Right cardiac atrium (tissue), 5 donors: Measurements from ENCODE around the gene COL24A1. TPM values are rescaled to one million over a fixed set of nuclear protein-coding genes. Genes with fewer than 3 reads are reported as not detected.

ENCODE experiments used
- ATAC-seq, 2 donors: fragments of 200-7000 bp; cut with Tn5 transposase; one replicate each; pipeline versions ENCODE4 v1.8.0 to v1.9.1; 2020; ENCODE audit warnings: moderate library complexity in 2 of 2, mild to moderate bottlenecking in 1 of 2
- DNase-seq, 3 donors: peaks; one replicate each; pipeline ENCODE4 v3.0.0-alpha.2; 2020
- H3K27ac ChIP-seq: one replicate; pipeline ENCODE4 v1.5.1; 2013; ENCODE audit warnings: mild to moderate bottlenecking, low read length, control low read depth, moderate library complexity
- H3K27me3 ChIP-seq: one replicate; pipeline ENCODE4 v1.6.1; 2013; ENCODE audit not compliant: control insufficient read depth, insufficient read depth
- H3K4me1 ChIP-seq: one replicate; pipeline ENCODE4 v1.6.1; 2013; ENCODE audit warnings: low read length; ENCODE audit not compliant: control insufficient read depth, insufficient read depth
- H3K4me3 ChIP-seq: one replicate; pipeline ENCODE4 v1.5.1; 2013; ENCODE audit warnings: low read length, control low read depth
- H3K9me3 ChIP-seq: one replicate; pipeline ENCODE4 v1.6.1; 2013; ENCODE audit warnings: low read length; ENCODE audit not compliant: control insufficient read depth
- whole genome bisulfite sequencing: extraction: QIAGEN DNeasy Blood & Tissue Kit; methylation state at CpG from one replicate; pipeline ENCODE4 v1.1.7; 2013; 5-methylcytosine and 5-hydroxymethylcytosine counted together
- intact Hi-C, 4 donors: fragments of 100-400 bp; cut with DNase I; formaldehyde crosslinking; loops; one replicate each; pipeline versions ENCODE4 v1.11.0 to v1.14.0; 2022 to 2023
- long read RNA-seq, 4 donors: library from polyadenylated mRNA; unstranded; transcript quantifications; one replicate each; pipeline ENCODE4 v2.0.0, GENCODE V29; 2020 to 2021
- polyA plus RNA-seq: library from polyadenylated mRNA; stranded (reverse); fragments of 200-250 nt; gene quantifications from one replicate; pipeline ENCODE4 v1.2.3, GENCODE V29; 2013
- total RNA-seq, 4 donors: library from RNA; stranded (reverse); fragmentation: NEBNext Ultra II Directional; extraction: Animal tissue kit (Norgen Biotek cat#: 25700); gene quantifications; one replicate each; pipeline ENCODE4 v1.2.1, GENCODE V29; 2021
- donor health status: healthy with polysubstance abuse.
- donor health status: DM: no; HTN: yes; CAD: no.
- donor health status: DM: no; HTN: no; CAD: no.
- donor health status: DM: no; HTN: yes; CAD: no; lungs with severe emphysema.
- donor health status: DM: yes; HTN: yes; CAD: no.

The COL24A1 gene
- total RNA-seq (1 to 10 TPM; 3.4 to 6.9 (median 5.5) TPM), polyA plus RNA-seq (0.93 TPM)
- long read RNA-seq, donor 1, partial matches to known transcripts: 0 of 1 reads
- long read RNA-seq, donor 1, other reads (novel, unspliced or antisense): 1 of 1 reads
- long read RNA-seq, donor 2: 0 reads
- long read RNA-seq, donor 3: 0 reads
- long read RNA-seq, donor 4, partial matches to known transcripts: 0 of 1 reads
- long read RNA-seq, donor 4, other reads (novel, unspliced or antisense): 1 of 1 reads

- 9% methylated on average over 52 of the region's 52 CpGs for WGBS
- H3K27ac ChIP-seq: peak within 1 kb of the TSS; percentile 31
- no peaks in the 10 kb centered on the region for H3K4me1 ChIP-seq
- H3K27me3 ChIP-seq: no peaks in the 10 kb centered on the region
- peak within 1 kb of the TSS; percentile 36 for H3K4me3 ChIP-seq
- peak; percentile 55 to 89 (median 82) for DNase-seq
- ATAC-seq: peak; percentile 67 to 70
- H3K9me3 ChIP-seq: no peaks in the 10 kb centered on the region
- intact Hi-C loops: no loop called here
These were observed at the start of gene COL24A1 for GRCh38 chr1:86156566-86157455. Gene COL24A1, minus strand, starts transcription at chr1:86156772. Its CDS starts 376 bp downstream, at chr1:86156396.

- intact Hi-C loops: no loop called here
- Histone ChIP-seq H3K4me1 (no peaks in the 10 kb centered on the region), H3K4me3 (no peak overlapping the region), H3K27me3 (no peaks in the 10 kb centered on the region), H3K9me3 (no peaks in the 10 kb centered on the region), H3K27ac (no peak overlapping the region)
- ATAC-seq (no peak), DNase-seq (no peak)
- WGBS: 69% methylated on average over 3 of the region's 3 CpGs
These were observed 49.2 kb upstream of the COL24A1 start for GRCh38 chr1:86205741-86206140.

GRCh38 chr1:86202552-86203340 lies 46.2 kb upstream of the COL24A1 start:
- H3K4me1 ChIP-seq: no peaks in the 10 kb centered on the region
- no peak for ATAC-seq
- H3K9me3 ChIP-seq: no peaks in the 10 kb centered on the region
- DNase-seq: no peak
- no peak overlapping the region for H3K27ac ChIP-seq
- H3K27me3 ChIP-seq: no peaks in the 10 kb centered on the region
- H3K4me3 ChIP-seq: no peak overlapping the region
- 81% methylated on average over 4 of the region's 4 CpGs for WGBS
- intact Hi-C loops: no loop called here

- no peak overlapping the region for H3K4me3 ChIP-seq
- no peak overlapping the region for H3K27ac ChIP-seq
- DNase-seq (no peak), ATAC-seq (no peak)
- WGBS: 56% methylated on average over 2 of the region's 2 CpGs
- no peaks in the 10 kb centered on the region for H3K9me3 ChIP-seq
- no peaks in the 10 kb centered on the region for H3K4me1 ChIP-seq
- intact Hi-C loops: no loop called here
- no peaks in the 10 kb centered on the region for H3K27me3 ChIP-seq
These were observed 44.7 kb upstream of the COL24A1 start for GRCh38 chr1:86201311-86201710.

GRCh38 chr1:86200901-86201300 lies 44.3 kb upstream of the COL24A1 start:
- no peak overlapping the region for H3K4me3 ChIP-seq
- intact Hi-C loops: no loop called here
- no peak overlapping the region for H3K27ac ChIP-seq
- H3K4me1 ChIP-seq: no peaks in the 10 kb centered on the region
- WGBS: 43% methylated on average over 8 of the region's 8 CpGs
- no peaks in the 10 kb centered on the region for H3K27me3 ChIP-seq
- ATAC-seq: peak in 1 of 2 donors; percentile 34
- DNase-seq: peak in 1 of 3 donors; percentile 40
- H3K9me3 ChIP-seq: no peaks in the 10 kb centered on the region

GRCh38 chr1:86197206-86197855 lies 40.8 kb upstream of the COL24A1 start:
- DNase-seq (no peak), ATAC-seq (peak; percentile 54 to 85)
- Histone ChIP-seq H3K27me3 (no peaks in the 10 kb centered on the region), H3K27ac (no peak overlapping the region), H3K4me3 (no peak overlapping the region), H3K4me1 (no peaks in the 10 kb centered on the region), H3K9me3 (no peaks in the 10 kb centered on the region)
- 23% methylated on average over 1 of the region's 1 CpG for WGBS
- intact Hi-C loops: no loop called here

GRCh38 chr1:86195281-86195680 lies 38.7 kb upstream of the COL24A1 start:
- no peaks in the 10 kb centered on the region for H3K27me3 ChIP-seq
- ATAC-seq (no peak), DNase-seq (no peak)
- no peaks in the 10 kb centered on the region for H3K9me3 ChIP-seq
- intact Hi-C loops: no loop called here
- no peak overlapping the region for H3K4me3 ChIP-seq
- H3K27ac ChIP-seq: no peak overlapping the region
- no peaks in the 10 kb centered on the region for H3K4me1 ChIP-seq
- WGBS: 68% methylated on average over 2 of the region's 2 CpGs

- WGBS: 83% methylated on average over 4 of the region's 4 CpGs
- no peak overlapping the region for H3K27ac ChIP-seq
- no peak overlapping the region for H3K4me3 ChIP-seq
These were observed 38.0 kb upstream of the COL24A1 start for GRCh38 chr1:86194491-86195034.

GRCh38 chr1:86192417-86192816 lies 35.8 kb upstream of the COL24A1 start:
- DNase-seq: no peak
- no peaks in the 10 kb centered on the region for H3K4me1 ChIP-seq
- H3K4me3 ChIP-seq: no peak overlapping the region
- H3K27me3 ChIP-seq: no peaks in the 10 kb centered on the region
- WGBS: 94% methylated on average over 1 of the region's 1 CpG
- no peak overlapping the region for H3K27ac ChIP-seq
- no peaks in the 10 kb centered on the region for H3K9me3 ChIP-seq
- intact Hi-C loops: no loop called here
- ATAC-seq: no peak

More at GRCh38 chr1:86194491-86195034, 38.0 kb upstream of the COL24A1 start:
- intact Hi-C loops: no loop called here
- Histone ChIP-seq H3K27me3 (no peaks in the 10 kb centered on the region), H3K9me3 (no peaks in the 10 kb centered on the region), H3K4me1 (no peaks in the 10 kb centered on the region)
- DNase-seq (no peak), ATAC-seq (no peak)

- Histone ChIP-seq H3K4me3 (no peak overlapping the region), H3K4me1 (no peaks in the 10 kb centered on the region), H3K9me3 (no peaks in the 10 kb centered on the region), H3K27me3 (no peaks in the 10 kb centered on the region), H3K27ac (no peak overlapping the region)
- ATAC-seq (no peak), DNase-seq (no peak)
- intact Hi-C loops: no loop called here
- WGBS: 79% methylated on average over 4 of the region's 4 CpGs
These were observed 35.4 kb upstream of the COL24A1 start for GRCh38 chr1:86191958-86192357.
